ENCODE data around the gene SLX9.

Gene SLX9

DNA sequence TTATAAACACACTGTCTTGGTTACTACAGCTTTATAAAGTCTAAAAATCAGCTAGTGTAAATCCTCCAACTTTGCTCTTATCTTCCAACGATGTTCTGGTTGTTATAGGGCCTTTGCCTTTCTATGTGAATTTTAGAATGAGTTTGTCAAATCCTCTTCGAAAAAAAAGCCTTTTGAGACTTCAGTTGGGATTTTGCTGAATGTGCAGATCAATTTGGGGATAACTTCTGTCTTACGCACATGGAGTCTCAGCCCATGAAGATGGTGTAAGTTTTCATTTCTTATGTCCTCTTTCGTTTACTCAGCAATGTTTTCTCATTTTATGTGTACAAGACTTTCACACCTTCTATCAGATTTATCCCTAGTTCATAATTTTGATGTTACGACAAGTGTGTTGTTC, 69.8 kb downstream of the SLX9 start:
- no peak for DNase-seq

DNA sequence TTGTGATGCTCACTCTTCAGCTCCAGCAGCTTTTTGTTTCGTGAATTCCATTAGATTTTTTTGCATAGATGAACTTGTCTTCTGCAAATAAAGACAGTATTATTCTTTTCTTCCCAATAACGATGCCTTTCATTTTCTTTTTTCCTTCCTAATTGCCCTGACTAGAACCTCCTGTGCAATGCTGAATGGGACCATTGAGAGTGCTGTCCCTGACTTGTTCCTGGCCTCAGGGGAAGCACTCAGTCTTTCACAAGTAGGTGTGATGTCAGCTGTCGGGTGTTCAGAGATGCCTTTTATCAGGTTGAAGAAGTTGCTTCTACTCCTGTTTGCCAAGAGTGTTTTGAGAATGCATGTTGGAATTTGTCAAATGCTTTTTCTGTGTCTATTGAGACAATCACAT, 70.3 kb downstream of the SLX9 start:
- DNase-seq: no peak

DNA sequence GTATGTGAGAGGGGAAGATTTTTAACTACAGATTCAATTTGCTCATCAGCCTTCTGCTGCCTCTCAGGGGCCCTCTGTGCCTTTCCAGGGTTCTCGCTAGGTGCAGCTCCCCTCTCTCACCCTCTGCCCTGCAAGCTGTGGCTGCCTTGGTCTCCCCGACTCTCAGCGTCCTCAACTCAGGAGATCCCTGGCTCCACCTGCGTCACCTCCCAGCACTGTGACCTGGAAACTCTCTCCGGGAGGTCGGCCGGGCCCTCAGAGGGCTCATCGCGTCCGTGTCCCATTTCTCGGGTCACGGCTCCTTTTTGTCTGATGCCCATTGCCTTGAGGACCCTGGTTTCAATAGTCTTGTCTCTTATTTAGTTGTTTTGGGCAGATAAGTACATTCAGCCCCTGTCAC, 71.0 kb downstream of the SLX9 start:
- DNase-seq: no peak

DNA sequence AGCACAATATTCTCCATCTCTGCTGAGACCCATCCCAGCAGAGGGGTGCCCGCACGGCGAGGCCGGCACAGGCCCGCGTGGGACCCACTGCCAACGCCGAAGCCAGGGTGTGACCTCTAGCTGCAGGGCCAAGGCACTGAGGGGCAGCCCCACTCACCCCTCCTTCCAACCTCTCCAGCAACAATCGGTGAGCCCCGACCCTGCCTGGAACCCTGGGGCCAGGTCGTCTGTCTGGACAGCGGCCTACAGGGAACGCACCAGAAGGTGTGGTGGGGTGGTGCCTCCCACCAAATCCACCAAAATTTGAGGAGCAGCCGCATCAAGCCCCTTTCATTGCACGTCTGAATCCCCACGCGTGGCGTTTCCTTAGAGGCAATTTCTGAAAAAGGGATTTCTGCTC, 71.6 kb downstream of the SLX9 start:
- DNase-seq: no peak

DNA sequence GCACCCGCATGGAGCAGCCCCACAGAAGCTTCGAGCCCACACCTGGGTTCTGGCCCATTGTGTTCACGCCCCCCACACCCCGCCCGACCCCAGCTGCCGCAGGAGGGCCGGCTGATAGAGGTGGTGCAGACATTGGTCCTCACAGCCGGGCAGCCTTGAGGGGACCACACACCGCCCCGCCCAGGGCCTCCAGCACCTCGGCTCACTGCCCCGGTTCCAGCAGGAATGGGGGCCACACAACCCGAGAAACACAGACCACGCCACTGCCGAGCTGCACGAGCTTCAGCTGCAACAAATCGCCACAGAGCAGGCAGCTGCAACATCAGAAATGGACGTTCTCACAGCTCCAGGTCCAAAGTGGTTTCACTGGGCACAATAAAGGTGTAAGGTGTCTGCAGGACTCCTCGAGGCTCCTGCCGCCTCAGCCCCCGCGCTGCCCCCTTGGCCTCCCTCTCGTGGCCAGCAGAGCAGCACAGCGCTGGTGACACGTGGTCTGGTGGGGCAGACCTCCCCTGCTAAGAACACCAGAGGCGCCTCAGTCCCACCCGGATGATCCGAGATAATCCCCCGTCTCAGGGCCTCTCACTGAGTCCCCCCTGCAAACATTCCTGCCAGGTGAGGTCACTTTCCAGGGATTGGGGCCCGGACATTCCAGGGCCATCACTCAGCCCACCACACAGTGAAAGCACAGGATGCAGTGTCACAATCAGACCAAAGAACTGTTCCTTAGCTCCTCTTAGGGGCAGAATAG, 72.3 kb downstream of the SLX9 start:
- DNase-seq: no peak

DNA sequence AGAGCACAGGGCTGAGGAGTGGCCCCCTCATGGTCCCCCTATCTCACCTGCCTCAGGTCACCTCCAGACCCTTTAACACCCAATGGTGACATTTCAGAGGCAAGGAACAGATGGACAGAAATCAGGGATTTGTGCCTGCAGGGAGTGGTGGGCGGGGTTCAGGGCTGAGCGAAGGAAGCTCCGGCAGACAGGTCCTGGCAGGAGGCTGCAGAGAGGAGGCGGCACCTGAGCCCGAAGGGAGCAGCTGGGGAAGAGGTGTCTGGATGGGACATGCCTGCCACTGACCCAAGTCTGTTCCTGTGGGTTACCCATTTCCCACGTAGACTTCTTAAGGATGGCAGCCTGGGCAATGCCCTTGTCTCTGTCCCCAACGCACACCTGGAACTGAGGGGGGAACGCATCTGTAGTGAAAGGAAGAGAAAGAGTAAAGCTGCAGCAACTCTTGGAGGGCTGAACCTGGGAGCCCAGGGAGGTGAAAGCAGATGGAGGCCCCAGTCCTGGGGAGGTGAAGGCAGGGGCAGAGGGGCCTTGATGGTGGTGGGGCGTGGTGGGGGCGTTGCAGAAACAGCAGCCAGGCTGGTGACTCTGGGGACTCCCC, 72.9 kb downstream of the SLX9 start:
- no peak for DNase-seq

DNA sequence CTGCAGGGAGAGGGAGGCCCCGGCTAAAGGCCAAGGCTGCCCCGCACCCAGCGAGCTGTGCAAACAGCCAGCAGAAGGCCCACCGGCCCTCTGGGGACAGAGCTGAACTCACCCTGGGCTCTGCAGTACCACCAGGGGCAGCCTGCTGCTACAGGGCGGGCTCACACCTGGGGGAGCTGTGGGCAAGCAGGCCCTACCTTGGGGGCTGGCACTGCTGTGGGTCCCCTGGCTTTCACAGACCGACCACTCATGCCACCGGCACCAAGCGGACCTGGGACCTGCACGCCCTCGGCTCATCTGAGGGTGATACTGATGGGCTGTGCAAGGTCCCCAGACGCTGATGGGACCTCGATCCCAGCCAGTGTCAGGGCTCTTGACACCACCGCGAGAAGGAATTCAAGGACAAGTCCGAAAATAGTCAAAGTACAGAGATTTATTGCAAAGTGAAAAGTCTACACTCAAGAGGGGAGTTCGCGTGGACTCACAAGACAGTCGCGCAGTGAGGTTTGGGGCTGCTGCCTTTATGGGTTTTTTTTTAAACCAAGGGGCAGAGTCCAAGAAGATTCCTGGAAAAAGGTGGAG, 73.5 kb downstream of the SLX9 start:
- DNase-seq: no peak

DNA sequence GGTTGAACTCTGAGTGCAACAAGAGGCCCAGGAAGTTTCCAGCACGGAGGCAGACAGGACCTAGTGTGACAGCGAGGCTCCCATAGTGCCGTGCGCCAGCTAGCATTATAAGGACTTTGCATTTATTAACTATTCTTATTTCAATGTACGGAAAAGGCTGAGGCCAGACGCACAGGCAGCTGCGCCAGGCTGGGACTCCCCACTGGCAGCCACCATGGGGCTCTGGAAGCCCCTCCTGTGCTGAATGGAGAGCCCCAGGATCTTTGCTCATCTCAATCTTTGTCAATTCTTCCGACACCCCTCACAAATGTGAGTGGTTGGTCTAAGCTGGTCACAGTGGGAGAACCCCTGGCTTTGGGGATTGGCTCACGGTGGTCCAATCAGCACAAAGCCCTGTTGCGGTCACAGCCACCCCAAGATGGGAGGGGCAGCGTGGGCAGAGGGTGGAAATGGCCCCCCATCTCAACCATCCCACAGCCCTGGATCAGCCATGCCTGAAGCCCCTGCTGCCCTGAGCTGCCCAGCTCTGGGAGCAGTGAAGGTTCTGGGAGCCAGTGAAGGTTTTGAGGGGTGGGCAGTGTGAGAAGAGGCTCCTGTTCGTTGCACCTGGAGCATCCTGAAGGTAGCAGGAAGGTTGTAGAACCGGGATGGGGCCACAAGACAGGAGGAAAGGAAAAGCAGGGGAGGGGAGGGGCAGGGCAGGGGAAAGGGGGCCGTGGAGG, 75.1 kb downstream of the SLX9 start:
- DNase-seq: no peak

DNA sequence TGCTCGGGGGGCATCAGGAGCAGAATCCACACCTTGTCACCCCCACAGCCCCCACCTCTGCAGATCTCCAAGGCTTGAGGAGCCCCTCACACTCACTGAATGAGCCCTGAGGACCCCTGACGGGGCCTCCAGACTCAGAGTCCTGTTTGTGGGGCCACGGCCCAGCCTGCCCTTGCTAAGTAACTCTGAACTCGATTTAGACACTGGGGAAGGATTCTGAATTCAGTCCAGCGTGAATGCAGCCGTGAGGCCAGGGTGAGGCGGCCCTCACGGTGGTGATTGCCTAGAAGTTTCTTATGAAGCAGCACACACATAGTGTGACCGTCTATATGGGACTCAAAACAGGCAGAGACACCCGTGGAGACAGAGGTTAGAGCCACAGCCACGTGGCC, 75.6 kb downstream of the SLX9 start:
- DNase-seq: no peak

DNA sequence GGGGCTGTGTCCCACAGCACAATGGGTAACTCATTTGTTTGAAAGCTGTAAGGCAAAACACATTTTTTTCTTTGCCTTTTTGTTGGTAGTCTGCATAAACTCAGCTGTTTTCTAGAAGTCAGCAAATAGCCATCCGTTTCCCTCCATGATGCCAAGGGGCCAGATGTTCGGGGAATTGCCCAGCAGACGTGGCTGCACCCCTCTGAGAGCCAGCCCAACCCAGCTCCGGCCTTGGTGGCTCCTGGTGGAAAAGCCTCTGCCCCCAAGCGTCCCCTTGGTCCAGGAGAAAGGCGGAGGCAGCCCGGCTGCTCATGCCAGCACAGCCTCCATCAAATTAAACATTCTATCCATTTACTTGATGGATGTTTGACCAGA, 76.2 kb downstream of the SLX9 start:
- no peak for DNase-seq

DNA sequence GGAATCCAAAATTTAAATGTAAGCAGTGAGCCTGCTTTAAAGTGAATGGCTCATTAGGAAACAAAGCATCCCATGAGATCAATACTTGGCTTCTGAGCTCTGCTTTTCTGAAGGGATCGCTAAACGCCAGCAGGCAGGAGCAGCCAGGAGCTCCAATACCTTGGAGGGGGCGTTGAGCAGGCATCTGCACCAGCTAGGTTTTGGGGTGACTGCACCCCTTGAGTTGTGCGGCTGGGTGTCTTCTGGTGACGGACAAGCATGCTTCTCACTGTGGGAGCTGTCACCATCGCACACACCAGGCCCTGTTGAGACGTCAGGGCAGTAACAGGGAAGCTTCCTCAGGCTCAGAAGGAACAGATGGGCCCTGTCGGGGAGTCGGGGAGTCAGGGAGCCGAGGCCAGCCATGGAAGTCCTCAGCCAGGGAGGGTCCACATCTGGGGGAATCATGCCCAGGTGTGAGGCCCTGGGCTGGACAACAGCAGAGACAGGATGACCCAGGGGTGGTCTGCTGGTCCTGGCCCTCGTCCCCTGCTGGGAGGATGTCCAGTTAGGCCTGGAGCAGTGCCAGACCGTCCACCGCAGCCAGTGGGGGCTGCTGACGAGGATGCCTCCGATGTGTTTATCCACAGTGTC, 76.7 kb downstream of the SLX9 start:
- DNase-seq: no peak

DNA sequence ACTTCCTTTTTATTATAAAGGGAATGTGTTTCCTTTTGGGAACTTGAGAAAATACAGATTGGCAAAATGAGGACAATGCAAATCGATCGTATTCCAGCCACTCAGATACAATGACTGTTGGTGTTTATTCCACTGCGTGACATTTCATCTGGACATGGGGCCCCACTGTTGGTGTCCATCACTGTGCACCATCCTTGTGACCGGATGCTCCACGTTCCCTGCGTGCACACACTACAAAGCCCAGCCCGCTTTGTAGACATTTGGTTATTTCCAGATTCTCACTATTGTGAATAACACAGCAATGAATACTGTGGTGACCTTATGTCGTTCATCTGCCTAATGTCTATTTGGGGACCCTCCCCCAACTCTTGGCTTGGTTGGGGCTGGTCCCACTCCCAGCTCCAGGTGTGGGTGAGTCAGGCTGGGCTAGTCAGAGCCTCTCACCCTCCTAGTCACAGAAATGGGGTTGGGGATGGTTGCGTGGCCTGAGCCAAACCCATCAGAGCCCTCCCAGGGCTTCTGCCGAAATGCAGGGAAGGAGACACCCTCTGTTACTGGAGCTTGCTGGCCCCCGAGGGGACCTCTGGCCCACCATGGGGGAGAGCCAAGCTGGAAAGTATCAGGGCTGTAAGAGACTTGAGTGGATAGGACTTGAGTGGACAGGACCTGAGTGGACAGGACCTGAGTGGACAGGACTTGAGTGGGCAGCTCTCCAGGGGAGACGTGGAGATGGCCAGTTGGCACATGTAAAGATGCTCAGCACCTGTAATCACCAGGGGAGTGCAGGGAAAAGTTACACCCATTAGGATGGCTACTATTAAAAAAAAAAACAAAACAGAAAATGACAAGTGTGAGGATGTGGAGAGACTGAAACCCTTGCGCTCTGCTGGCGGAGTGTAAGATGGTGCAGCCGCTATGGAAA, 77.5 kb downstream of the SLX9 start:
- no peak for DNase-seq

DNA sequence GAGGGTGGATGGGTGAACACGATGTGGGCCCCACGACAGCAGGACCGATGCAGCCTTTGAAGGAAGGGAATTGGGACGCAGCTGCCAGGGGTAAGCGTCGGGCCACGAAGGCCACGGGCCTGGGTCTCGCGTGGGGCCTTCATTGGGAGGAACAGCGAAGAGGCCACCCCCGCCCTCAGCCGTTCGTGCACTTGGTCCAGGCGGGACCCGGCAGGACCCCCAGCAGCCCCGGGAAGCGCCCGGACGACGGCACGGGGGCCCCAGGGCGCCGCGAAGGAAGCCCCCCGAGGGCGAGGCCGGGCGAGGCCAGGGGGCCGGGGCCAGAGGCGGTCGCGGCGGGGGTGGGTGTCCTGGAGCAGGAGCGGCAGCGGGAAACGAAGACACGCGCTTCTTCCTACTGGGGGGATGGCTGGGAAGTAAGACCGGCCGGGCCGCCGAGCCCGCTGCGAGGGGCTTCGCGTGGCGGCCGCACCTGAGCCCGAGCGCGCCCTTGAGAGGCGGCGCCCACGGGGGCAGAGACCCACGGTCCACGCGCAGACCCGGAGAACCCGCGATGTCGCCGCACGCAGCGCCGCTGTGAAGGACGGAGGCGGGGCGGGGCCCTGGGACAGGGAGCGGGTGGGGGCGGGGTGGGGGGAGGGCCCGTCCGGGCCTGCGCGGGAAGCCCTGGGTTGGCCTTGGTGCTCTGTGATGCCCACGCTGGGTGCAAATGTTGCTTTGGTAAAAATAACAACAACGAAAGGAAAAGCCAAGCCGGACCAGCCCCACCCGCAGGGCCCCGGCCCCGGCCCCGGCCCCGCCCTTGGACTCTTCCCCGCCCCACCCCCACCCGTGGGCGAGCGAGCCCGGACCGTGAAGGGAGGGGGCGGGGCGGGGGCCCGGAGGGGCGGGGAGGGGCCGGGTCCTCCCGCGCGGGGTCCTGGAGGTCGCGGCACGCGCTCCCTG, 78.6 kb downstream of the SLX9 start:
- DNase-seq: no peak

DNA sequence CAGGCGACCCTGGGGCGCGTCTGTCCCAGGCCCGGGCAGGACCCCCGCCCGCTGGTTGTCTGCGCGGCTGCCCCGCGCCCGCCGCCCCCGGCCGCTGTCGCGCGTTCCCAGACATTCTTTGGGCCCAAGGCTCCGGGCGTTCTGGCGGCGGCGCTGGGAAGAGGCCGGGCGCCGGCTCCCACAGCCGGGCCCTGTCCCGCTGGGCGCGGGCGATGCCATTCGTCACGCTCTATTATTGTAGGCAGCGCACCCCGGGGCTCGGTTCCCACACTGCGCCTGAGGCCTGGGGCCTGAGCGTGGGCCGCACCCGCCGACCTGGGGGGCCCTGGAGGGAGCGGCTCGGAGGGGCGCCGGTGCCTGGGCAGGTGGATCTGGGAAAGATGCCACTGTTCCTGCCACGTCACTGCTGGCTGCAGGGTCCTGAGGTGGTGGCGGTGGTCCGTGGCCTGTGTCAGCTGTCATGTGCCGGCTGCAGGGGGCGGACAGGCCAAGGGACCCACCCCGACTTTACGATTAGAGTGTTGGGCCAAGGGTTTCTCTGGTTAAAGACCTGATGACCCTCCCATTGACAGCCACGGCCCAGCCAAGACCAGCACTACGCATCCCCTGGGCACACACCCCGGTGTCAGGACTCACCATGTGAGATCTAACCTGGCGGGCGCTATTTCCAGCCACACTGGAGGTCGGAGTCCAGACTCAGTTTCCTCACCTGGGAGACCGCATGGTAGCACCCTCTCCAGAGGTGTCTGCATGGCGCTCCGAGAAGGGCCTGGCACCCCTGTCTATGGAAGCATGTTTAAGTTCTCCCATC, 79.5 kb downstream of the SLX9 start:
- DNase-seq: no peak

DNA sequence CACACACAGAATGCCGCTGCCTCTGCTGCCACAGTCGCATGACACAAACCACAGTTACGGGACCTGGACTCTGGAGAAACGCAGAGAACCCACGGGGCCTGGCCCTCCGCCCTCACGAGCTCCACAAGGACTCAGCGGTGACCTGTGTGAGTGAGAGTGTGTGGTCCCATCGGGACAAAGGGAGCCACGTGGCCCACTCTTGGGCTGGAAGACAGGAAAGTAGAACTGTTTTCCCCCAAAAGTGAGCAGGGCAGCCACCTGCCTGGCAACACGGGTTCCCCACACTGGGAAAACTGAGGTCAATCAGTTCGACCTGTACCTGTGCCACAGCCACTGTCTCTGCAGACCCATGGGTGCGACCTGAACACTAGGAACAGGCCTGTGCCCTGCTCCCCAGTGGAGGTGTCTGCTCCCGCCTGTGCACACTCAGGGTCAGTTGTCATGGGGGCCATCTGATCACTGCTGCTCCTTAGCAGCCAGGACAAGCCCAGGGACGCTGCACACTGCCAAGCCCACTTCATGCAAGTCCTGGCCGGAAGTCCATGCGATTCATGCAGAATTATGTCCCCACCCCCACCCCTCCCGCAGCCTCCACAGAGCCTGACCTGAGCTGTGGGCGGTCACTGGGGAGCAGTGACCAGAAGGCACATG, 80.2 kb downstream of the SLX9 start:
- no peak for DNase-seq

DNA sequence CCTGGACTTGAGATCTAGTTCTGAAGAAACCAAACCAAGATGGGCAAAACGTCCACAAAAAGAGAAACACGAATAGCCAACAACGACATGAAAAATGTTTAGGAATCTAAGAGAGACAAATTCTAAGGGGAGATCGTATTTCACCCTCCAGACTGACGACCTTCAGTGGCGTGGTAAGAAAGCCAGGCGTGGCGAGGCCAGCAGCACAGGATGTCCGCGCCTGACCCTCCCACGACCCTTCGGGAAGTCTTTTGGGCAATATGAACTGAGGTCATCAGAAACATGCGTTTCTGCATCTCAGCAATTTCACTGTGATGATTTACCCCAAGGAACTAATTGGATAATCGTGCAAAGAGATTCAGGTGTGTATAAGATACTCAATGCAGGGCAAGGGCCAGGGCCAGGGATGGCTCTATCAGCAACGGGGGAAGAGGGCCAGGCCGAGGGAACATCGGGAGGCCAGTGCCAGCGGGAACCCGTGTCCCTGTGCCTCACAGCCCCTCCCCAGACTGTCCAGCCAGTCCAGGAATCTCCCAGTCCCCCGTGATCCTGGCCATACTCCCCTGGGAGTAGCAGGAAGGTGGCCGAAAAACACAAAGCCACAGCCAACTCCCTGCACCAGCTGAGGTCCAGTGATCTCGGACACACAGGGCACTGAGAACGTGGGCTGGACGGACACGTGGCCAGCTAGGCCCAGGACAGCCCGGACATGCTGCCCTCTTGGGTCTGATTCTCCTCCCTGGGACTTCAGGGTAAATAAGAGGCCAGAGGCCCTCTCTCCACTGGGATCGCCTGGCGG, 81.0 kb downstream of the SLX9 start:
- no peak for DNase-seq

DNA sequence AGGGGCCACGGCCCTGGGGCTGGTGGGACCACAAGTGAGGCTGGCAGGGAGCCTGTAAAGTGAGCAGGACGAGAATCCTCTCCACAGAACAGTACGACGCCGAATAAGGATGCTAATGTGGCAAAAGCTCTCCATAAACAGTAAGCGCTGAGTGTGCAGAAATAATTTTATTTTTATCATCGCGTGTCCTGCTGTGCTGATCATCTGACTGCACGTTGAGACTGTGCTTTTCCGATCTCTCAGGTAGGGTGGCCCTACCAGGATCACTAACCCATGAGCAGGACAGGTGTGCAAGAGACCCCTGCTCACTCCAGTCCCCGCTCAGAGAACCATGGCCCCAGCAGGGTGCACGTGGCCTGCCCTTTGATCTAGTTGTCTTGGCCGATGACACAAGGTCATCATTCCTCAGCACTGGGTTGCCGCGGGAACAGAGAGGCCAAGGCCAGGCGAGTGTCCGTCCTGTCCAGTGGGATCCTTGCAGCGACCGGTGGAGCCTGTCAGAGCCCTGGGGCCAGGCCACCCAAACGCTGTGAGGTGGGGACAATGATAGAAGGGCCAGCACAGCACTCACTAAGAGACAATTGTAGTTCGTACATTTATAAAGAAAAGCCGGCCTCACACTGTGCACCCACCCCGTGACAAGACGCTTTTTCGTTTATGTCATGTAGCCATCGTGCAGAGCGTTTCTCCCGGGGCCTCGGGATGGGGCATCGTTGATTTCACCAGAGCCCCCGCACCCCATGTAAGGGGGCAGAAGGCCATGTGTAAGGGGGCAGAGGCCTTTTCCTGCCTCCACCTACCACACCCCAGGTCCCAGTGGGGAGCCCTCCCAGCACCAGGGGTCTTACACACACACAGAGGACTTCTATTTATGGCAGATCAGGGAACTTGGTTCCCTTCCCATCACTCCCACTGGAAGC, 81.9 kb downstream of the SLX9 start:
- no peak for DNase-seq

DNA sequence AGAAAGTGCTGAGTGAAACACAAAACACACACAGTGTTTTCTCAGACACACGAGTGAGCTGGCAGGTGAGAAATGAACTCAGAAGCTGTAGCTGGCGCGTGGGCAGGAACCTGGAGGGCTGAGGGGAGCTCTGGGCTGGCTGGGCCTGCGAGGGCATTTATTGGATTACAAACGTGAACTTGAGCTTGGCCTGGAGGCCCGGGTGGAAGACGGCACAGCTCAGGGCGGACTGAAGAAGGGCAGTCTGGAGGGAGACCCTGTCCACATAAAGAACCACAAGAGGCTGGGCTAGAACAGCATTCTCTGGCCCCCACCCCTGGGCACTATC, 82.5 kb downstream of the SLX9 start:
- DNase-seq: no peak

All from NCI-H1694 (cell line).